Measurements from ENCODE around the gene RBM33.

GRCh38 chr7:155603858-155604503 lies 40.5 kb upstream of the RBM33 start:
- TF ChIP-seq, protein P1, sequence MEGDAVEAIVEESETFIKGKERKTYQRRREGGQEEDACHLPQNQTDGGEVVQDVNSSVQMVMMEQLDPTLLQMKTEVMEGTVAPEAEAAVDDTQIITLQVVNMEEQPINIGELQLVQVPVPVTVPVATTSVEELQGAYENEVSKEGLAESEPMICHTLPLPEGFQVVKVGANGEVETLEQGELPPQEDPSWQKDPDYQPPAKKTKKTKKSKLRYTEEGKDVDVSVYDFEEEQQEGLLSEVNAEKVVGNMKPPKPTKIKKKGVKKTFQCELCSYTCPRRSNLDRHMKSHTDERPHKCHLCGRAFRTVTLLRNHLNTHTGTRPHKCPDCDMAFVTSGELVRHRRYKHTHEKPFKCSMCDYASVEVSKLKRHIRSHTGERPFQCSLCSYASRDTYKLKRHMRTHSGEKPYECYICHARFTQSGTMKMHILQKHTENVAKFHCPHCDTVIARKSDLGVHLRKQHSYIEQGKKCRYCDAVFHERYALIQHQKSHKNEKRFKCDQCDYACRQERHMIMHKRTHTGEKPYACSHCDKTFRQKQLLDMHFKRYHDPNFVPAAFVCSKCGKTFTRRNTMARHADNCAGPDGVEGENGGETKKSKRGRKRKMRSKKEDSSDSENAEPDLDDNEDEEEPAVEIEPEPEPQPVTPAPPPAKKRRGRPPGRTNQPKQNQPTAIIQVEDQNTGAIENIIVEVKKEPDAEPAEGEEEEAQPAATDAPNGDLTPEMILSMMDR (IDR thresholded peaks at IDR 0.05; ENCODE audit: borderline replicate concordance, extremely low read depth, low read length, poor library complexity, severe bottlenecking) = no peak
- no peak for TF ChIP-seq EZH2 (IDR thresholded peaks at IDR 0.05; ENCODE audit: borderline replicate concordance, low read depth, low read length, severe bottlenecking)
